PC-9 (cell line): ENCODE data around the gene LPAR2. TPM values are rescaled to one million over a fixed set of nuclear protein-coding genes. Genes with fewer than 3 reads are reported as not detected.

Source experiments
- Bru-seq: library from RNA; stranded (reverse); fragments of 400-500 nt; gene quantifications from one replicate; lab custom pipeline; 2021; lab: Mats Ljungman, UMichigan
- BruChase-seq, 2 experiments: library from RNA; stranded (reverse); fragments of 400-500 nt; gene quantifications; one replicate each; lab custom pipeline; 2021; lab: Mats Ljungman, UMichigan
- BruUV-seq: library from RNA; stranded (reverse); fragments of 400-500 nt; replicated peaks from 2 replicates; lab custom pipeline; 2021; lab: Mats Ljungman, UMichigan
- CTCF ChIA-PET: fragments of 300-600 bp; sonication (Branson Sonifier 250); formaldehyde crosslinking; loops from one replicate; lab custom pipeline; 2022; ENCODE audit warnings: antibody characterized with exemption; lab: Charles Lee
- POLR2A ChIA-PET: fragments of 300-600 bp; sonication (Branson Sonifier 250); formaldehyde crosslinking; loops from one replicate; lab custom pipeline; 2022; ENCODE audit warnings: antibody characterized with exemption; ENCODE audit not compliant: unreplicated experiment; lab: Charles Lee
- DNase-seq, 2 experiments: peaks; one replicate each; pipeline versions ENCODE4 v3.0.0 to v3.0.0-alpha.2; 2015 to 2022; ENCODE audit warnings: mixed read lengths in 1 of 2
- H2AFZ ChIP-seq: fragments of 200-600 bp; sonication (generic); 2 replicates; pipeline ENCODE4 v1.8.1; 2017; ENCODE audit warnings: antibody characterized with exemption
- H3F3A ChIP-seq: fragments of 200-600 bp; sonication (generic); 2 replicates; pipeline ENCODE4 v1.8.1; 2017; ENCODE audit warnings: antibody characterized with exemption, mild to moderate bottlenecking, low read depth; ENCODE audit not compliant: insufficient read depth
- H3K27ac ChIP-seq: fragments of 200-600 bp; sonication (generic); 2 replicates; pipeline ENCODE4 v1.6.1; 2016; ENCODE audit warnings: mixed run types
- H3K27me3 ChIP-seq: fragments of 200-600 bp; sonication (generic); 2 replicates; pipeline ENCODE4 v1.6.1; 2016; ENCODE audit warnings: low read depth, mixed run types; ENCODE audit not compliant: insufficient read depth
- H3K36me3 ChIP-seq: fragments of 200-600 bp; sonication (generic); 2 replicates; pipeline ENCODE4 v1.6.1; 2016; ENCODE audit warnings: low read depth, mixed run types
- H3K4me1 ChIP-seq: fragments of 200-600 bp; sonication (generic); replicated peaks from 2 replicates; pipeline ENCODE4 v1.6.1; 2016; ENCODE audit warnings: mixed run types; ENCODE audit not compliant: insufficient read depth
- H3K4me2 ChIP-seq: fragments of 200-600 bp; sonication (generic); 2 replicates; pipeline ENCODE4 v1.6.1; 2017; ENCODE audit warnings: mixed run types
- H3K4me3 ChIP-seq: fragments of 200-600 bp; sonication (generic); 2 replicates; pipeline ENCODE4 v1.6.1; 2016; ENCODE audit warnings: mixed run types
- H3K79me2 ChIP-seq: fragments of 200-600 bp; sonication (generic); 2 replicates; pipeline ENCODE4 v1.6.1; 2017; ENCODE audit warnings: low read depth, mixed run types
- H3K9me2 ChIP-seq: fragments of 200-600 bp; sonication (generic); 2 replicates; pipeline ENCODE4 v1.8.1; 2017; ENCODE audit warnings: mild to moderate bottlenecking; ENCODE audit not compliant: insufficient read depth
- H3K9me3 ChIP-seq: fragments of 200-600 bp; sonication (generic); 2 replicates; pipeline ENCODE4 v1.8.1; 2016; ENCODE audit warnings: low read depth; ENCODE audit not compliant: insufficient read depth
- H4K20me1 ChIP-seq: fragments of 200-600 bp; sonication (generic); 2 replicates; pipeline ENCODE4 v1.8.1; 2017; ENCODE audit not compliant: insufficient read depth
- EZH2 ChIP-seq: fragments of 200-600 bp; sonication (generic); IDR thresholded peaks from 2 replicates; pipeline ENCODE4 v1.8.0; 2017; ENCODE audit warnings: antibody characterized with exemption, low read depth
- intact Hi-C: fragments of 100-400 bp; cut with micrococcal nuclease; formaldehyde crosslinking; loops from one replicate; pipeline ENCODE4 v1.10.0; 2022; ENCODE audit not compliant: unreplicated experiment
- long read RNA-seq: library from polyadenylated mRNA; stranded (forward); transcript quantifications from one replicate; pipeline ENCODE4 v2.0.0, GENCODE V29; 2022
- total RNA-seq: library from RNA; stranded (reverse); gene quantifications from 2 replicates; pipeline ENCODE4 v1.2.3, GENCODE V29; 2021
- TF ChIP-seq, protein P1 (sequence below): fragments of 200-600 bp; sonication (generic); conservative IDR thresholded peaks from 2 replicates; pipeline ENCODE4 v1.6.1; 2017; ENCODE audit warnings: mixed run types, antibody characterized with exemption, mild to moderate bottlenecking, moderate library complexity

The LPAR2 gene
- total RNA-seq (27.4 and 29.2 TPM in 2 replicates), Bru-seq, nascent RNA (percentile 48 among the genes with signal in this experiment), BruChase-seq, experiment 1, labeled RNA remaining after a 2-hour chase (percentile 60 among the genes with signal in this experiment), BruChase-seq, experiment 2, labeled RNA remaining after a 6-hour chase (percentile 78 among the genes with signal in this experiment)
- long read RNA-seq, transcript LPAR2-201 (3 exons, 1,791 nt), result major isoform, 24 of 51 reads
- long read RNA-seq, partial matches to known transcripts, result 12 of 51 reads
- long read RNA-seq, other reads (novel, unspliced or antisense), result 15 of 51 reads

DNA sequence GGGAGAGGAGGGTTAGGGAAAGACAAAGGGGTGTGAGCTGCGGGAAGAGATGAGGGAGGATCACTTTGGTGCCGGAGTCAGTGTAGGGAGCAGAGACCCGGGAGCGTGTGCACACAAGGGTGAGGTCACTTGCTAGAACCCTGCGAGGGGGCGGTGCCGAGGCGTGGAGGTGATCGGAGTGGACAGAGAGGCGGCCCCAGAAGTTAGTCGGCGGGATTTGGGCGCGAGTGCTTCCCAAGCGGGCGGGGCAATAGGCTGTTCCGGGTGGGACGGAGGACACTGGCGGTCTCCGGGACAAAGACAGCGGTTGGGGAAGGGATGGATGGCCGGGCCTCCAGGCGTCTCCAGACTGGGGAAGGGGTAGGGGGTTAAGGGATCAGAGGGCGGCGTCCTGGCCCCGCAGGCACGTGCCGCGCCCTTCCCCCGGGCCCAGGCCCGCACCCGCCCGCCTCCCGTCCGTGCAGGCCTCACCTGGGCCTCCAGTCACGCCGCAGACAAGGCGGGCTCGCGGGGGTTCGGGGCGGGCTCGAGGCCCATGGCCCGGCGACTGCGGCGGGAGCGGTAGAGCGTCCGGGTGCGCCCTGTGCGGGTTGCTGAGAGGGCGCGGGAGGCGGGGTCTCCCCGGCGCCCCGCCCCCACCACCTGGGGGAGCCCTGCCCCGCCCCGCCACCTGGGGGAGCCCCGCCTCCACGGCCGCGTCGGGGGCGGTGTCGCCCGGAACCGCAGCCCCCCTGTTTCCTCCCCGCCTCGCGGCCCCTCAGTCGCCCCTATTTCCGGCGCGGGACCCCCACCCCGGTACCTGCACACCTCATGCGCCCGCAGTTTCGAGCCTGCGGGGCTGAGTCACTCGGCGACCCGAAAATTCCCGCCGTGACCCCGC is at the start of gene LPAR2:
Gene LPAR2 (minus strand): TSS at position 600 of the 880 bp plus-strand sequence. CDS start 945 bp downstream, outside the sequence.
- no peaks in the 10 kb centered on the region for H3K27me3 ChIP-seq
- H3K4me1 ChIP-seq, result peaks cover 5% of the 10 kb centered on the region; the same call in 1 of the 2 replicates
- TF ChIP-seq, protein P1, sequence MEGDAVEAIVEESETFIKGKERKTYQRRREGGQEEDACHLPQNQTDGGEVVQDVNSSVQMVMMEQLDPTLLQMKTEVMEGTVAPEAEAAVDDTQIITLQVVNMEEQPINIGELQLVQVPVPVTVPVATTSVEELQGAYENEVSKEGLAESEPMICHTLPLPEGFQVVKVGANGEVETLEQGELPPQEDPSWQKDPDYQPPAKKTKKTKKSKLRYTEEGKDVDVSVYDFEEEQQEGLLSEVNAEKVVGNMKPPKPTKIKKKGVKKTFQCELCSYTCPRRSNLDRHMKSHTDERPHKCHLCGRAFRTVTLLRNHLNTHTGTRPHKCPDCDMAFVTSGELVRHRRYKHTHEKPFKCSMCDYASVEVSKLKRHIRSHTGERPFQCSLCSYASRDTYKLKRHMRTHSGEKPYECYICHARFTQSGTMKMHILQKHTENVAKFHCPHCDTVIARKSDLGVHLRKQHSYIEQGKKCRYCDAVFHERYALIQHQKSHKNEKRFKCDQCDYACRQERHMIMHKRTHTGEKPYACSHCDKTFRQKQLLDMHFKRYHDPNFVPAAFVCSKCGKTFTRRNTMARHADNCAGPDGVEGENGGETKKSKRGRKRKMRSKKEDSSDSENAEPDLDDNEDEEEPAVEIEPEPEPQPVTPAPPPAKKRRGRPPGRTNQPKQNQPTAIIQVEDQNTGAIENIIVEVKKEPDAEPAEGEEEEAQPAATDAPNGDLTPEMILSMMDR, result no peak; the same call in 1 of the 2 replicates
- no peak for TF ChIP-seq EZH2
- H4K20me1 ChIP-seq, result no peaks in the 10 kb centered on the region
- peak within 1 kb of the TSS; percentile 90 for H3K4me2 ChIP-seq
- ChIA-PET CTCF (interaction anchor here (0.9 kb wide), 1 partner anchor 76 kb away, joined by 3 read pairs; no protein-coding TSS in a partner anchor), POLR2A (interaction anchor here (0.5 to 0.6 kb wide), 2 partner anchors 13 to 447 kb away, joined by 5 read pairs; no protein-coding TSS in a partner anchor)
- no TSS peak for BruUV-seq
- no peaks in the 10 kb centered on the region for H3K36me3 ChIP-seq
- H3K79me2 ChIP-seq, result no peaks in the 10 kb centered on the region
- H3K27ac ChIP-seq, result peak within 1 kb of the TSS; percentile 84
- H2AFZ ChIP-seq, result peak within 1 kb of the TSS; percentile 90
- peaks cover 39% of the 10 kb centered on the region; the same call in 1 of the 2 replicates for H3F3A ChIP-seq
- no peaks in the 10 kb centered on the region for H3K9me2 ChIP-seq
- peak within 1 kb of the TSS; percentile 68 for H3K4me3 ChIP-seq
- no peaks in the 10 kb centered on the region for H3K9me3 ChIP-seq
- peak; percentile 44 to 71 for DNase-seq
- intact Hi-C loops, result loop anchor here (2.0 kb wide), 1 partner anchor 81 kb away; no protein-coding TSS in a partner anchor

DNA sequence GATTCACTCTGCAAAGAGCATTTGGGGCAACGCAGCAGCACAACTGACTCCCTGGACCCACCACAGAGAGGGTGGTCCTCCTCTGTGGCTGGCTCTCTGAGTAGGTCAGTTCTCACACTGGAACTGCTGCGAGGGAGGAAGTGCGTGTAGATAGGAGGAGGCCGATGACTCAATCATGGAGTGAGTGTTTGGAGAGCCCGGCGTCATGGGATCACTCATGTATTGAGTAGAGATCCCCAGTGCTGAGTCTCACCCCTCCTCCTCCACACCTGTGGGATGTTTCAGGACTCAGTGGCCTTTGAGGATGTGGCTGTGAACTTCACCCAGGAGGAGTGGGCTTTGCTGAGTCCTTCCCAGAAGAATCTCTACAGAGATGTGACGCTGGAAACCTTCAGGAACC is 49.6 kb upstream of the LPAR2 start:
- POLR2A ChIA-PET, result no interaction called here
- CTCF ChIA-PET, result no interaction called here
- intact Hi-C loops, result no loop called here
- H3K36me3 ChIP-seq, result peaks cover 54% of the 10 kb centered on the region
- H3K27me3 ChIP-seq, result no peaks in the 10 kb centered on the region
- H3K79me2 ChIP-seq, result no peaks in the 10 kb centered on the region
- no peaks in the 10 kb centered on the region for H3K4me1 ChIP-seq
- BruUV-seq, result no TSS peak
- no peaks in the 10 kb centered on the region for H3F3A ChIP-seq
- H3K9me3 ChIP-seq, result peaks cover 56% of the 10 kb centered on the region
- no peak overlapping the region for H2AFZ ChIP-seq
- DNase-seq, result no peak
- H3K9me2 ChIP-seq, result no peaks in the 10 kb centered on the region
- no peaks in the 10 kb centered on the region for H4K20me1 ChIP-seq
- no peak overlapping the region for H3K27ac ChIP-seq
- TF ChIP-seq EZH2, result no peak
- TF ChIP-seq, protein P1, result no peak
- H3K4me3 ChIP-seq, result no peak overlapping the region
- H3K4me2 ChIP-seq, result no peak overlapping the region

DNA sequence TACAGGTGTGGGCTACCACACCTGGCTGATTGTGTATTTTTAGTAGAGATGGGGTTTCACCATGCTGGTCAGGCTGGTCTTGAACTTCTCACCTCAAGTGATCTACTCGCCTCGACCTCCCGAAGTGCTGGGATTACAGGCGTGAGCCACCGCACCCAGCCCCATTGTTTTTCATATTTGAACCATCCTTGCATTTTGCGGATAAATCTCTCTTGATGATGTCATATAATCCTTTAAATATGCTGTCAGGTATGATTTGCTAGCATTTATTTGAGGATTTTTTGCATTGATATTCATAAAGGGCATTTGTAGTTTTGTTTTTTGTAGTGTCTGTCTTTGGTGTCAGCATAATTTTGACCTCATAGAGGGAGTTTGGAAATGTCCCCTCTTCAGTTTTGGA is 46.3 kb upstream of the LPAR2 start:
- Histone ChIP-seq H4K20me1 (no peaks in the 10 kb centered on the region), H3F3A (no peaks in the 10 kb centered on the region), H3K9me3 (peaks cover 41% of the 10 kb centered on the region), H3K79me2 (peaks cover 20% of the 10 kb centered on the region), H3K9me2 (no peaks in the 10 kb centered on the region), H3K36me3 (peaks cover 41% of the 10 kb centered on the region), H3K4me3 (no peak overlapping the region), H3K27ac (no peak overlapping the region), H3K27me3 (no peaks in the 10 kb centered on the region), H3K4me1 (peaks cover 9% of the 10 kb centered on the region; the same call in 1 of the 2 replicates), H2AFZ (no peak overlapping the region), H3K4me2 (no peak overlapping the region)
- BruUV-seq, result no TSS peak
- TF ChIP-seq EZH2, result no peak
- CTCF ChIA-PET, result no interaction called here
- intact Hi-C loops, result no loop called here
- POLR2A ChIA-PET, result no interaction called here
- DNase-seq, result no peak
